HG03103 (cell line): ENCODE results near the gene AXIN1.
"Not testable (repeated sequence)": the region's sequence is repeated elsewhere in the genome, so short reads cannot be mapped to it uniquely, and the experiment has no call there.

Source experiments
- ATAC-seq: cut with Tn5 transposase; IDR thresholded peaks from one replicate; pipeline ENCODE4 v1.9.1; 2021; ENCODE audit warnings: low read depth; ENCODE audit not compliant: unreplicated experiment

Gene AXIN1

DNA sequence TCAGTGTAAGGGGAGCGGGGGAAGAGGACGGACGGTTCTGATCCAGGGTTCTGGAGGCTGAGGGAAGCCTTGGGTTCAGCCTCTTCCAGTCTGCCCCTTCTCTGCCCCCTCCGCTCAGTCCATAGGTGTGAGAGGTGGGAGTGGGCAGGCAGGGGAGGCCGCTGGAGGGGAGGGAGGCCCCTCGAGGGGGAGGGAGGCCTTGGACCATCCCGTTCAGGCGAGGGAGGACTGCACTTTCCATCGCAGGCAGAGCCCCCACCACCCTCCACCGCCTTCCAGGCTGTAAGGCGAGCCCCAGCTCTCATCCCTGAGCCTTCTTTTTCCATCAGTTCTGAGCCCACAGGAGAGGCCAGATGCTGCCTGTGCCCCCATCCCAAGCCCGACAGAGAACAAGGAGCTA is 4.2 kb upstream of the AXIN1 start:
- no peak for ATAC-seq

DNA sequence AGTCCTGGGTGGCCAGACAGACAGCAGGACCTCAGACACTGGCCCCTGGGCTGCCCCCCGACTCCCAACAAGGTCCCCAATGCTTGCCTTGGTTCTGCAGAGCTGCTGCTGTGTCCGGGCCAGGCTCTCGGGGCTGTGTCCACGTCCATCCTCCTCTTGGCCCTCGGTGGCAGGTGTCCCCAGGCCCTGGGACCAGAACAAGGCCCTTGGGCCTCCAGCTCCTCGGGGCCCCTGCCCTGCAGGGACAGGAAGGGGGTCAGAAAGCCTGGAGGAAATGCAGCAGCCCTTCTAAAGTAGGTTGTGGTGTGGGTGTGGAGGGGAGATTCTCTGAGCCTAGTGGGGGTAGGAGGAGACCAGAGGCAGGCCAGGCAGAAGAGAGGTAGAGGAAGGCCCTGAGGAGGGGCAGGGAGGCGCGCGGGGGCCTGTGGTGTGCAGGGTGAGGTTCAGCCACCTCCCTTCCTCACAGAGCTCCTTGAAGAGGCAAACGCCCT is 2.5 kb upstream of the AXIN1 start:
- no peak for ATAC-seq

DNA sequence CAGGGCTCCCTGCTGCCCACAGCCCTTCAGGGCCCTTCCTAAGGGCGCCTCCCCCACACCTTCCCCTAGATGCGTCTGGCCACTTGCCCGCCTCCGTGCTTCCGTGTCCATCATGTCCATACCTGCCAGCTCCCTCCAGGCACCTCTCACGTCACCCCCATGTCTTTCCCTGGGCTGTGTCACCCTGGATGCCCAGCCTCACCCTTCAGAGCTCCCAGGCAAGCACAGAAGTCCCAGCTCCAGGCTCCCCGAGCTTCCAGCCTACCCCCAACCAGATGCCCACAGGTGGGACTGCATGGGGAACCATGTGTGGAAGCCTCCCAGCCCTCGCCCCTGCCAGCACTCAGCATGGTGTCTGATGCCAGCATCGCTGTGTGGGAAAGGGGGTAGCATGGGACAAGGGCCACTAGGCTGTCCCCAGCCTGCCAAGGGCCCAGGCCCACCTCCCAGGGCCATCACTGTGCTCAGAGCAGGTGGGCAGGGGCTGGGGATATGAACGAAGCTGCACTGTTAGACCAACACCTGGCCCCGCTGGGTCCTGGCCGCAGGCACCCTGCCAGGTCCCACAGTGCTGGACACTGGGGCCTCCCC is 1.9 kb upstream of the AXIN1 start:
- no peak for ATAC-seq

DNA sequence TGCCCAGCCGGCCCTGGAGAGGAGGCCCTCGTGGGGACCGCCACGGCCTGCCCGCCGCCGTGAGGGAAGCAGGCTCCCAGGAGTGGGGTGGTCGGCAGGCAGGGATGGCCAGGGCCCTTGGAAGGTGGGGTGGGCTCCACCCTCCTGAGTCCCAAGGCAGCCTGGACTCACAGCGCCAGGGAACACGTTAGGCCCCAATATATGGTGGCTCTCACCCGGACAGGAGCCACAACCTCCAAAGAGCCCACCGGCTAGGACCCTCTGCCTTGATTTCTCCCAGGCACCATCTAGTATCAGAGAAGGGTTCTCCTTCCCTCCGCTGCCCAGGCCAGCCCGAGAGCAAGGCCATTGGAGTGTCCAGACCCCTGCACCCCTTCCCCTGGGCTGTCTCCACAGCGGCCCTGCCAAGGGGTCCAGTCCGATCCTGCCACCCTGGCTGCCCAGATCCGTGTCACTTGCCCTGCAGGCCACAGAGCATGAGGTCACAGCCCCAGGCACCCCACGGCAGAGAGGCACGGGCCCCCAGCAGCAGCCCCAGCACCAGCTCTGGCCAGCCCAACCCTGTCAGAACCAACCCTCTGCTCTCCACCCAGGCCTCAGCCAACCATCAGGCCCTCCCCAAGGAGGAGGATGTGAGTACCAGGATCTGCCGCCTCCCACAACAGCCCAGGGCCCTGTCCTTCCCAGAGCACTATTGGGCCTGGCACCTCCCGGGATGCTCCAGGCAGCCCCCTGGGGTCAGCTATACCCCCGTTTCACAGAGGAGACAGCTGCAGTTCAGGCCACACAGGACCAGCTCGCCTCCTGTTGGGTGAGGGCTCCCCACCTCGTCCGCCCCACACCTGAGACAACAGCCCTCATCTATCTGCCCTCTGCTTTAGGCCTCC is 1.1 kb upstream of the AXIN1 start:
- no peak for ATAC-seq

DNA sequence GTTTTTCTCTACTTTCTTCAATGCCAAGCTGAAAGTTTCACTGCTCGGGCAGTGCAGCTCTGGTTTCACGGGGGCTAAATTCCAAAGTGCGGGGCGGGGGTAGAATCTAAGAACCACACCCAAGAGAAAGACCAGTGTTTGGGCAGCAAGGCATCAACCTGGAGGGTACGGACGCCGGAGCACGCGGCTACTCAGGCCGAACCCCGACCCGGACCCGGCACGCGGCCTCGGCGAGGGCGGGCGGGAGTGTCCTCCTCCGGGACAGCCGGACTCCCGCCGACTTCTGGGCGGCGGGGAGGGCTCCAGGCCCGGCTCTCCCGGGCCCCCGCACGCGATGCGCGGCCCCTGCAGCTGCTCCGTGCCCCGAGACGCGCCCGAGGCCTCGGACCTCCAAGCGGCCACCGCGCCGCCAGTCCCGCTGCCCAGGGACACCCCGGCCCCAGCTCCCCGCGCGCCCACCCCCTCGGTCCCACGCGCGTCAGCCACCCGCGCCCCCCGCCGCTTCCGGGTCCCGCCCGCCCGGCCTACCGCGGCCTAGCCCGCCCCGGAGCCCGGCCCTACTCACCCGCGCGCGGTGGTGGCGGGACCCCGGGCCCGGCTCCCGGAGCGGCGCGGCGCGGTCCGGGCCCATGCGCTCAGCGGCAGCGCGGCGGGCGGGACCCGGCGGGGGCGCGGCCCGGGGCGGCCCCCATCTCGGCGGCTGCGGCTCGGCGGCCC is 561 bp downstream of the AXIN1 start:
- ATAC-seq: no peak

- ATAC-seq: no peak
These were observed 2.3 kb downstream of the AXIN1 start for GRCh38 chr16:350203-350602.

DNA sequence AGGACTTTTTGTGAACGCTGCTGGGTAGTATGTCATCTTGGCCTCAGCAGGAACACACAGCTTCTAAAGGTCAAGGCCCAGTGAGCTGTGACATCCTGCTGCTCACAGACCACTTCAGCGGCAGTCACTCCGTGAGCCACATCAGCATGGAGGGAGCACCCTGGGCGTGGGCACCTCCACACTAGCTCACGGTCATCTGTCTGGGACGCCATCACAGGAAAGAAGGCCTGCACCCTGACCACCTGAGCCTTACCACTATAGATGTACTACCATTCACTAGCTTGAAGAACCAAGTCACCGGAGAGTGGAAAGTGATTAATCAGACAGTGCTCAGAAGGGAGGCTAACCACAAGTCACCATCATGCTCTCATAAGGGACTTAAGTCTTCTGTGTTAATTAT is 3.3 kb downstream of the AXIN1 start:
- no peak for ATAC-seq

- ATAC-seq: not testable (repeated sequence)
These were observed 4.0 kb downstream of the AXIN1 start for GRCh38 chr16:348495-348894.

DNA sequence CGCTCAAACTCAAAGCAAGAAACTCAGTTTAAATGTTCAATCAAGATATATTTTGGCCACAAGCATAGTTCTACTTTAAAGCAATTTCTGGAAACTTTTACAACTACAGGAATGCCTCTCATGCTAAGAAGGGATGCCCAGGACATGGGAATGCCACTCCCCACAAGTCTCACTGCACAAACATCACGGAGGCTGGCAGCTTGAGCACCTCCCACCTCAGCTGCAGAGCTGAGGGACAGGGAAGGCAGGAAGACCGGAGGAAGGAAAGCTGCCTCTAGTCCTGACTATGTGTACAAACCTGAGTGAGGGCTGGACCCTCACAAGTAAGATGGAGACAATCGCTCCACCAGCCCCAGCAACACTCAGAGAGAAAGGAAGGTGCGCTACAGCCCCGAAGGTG is 5.3 kb downstream of the AXIN1 start:
- no peak for ATAC-seq

GRCh38 chr16:346587-346986 is 5.9 kb downstream of the AXIN1 start:
- no peak for ATAC-seq

DNA sequence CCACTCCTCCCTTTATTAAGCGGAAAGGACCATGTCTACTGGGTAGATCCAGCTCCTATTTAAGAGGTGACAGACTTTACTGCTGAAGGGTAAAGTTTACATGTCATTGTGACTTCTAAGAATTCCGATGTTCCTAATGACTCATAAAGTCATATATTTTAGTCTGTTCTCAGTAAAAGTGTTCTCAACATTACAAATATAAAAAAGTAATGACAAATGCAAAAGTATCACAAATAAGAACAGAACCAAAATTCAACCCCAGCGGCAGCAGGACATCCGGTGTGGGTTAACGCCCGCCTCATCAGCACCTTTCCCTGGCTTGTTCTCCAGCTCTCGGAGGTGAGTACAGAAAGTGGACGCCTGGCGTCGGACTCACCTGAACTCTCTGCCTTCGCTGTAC is 6.8 kb downstream of the AXIN1 start:
- no peak for ATAC-seq

DNA sequence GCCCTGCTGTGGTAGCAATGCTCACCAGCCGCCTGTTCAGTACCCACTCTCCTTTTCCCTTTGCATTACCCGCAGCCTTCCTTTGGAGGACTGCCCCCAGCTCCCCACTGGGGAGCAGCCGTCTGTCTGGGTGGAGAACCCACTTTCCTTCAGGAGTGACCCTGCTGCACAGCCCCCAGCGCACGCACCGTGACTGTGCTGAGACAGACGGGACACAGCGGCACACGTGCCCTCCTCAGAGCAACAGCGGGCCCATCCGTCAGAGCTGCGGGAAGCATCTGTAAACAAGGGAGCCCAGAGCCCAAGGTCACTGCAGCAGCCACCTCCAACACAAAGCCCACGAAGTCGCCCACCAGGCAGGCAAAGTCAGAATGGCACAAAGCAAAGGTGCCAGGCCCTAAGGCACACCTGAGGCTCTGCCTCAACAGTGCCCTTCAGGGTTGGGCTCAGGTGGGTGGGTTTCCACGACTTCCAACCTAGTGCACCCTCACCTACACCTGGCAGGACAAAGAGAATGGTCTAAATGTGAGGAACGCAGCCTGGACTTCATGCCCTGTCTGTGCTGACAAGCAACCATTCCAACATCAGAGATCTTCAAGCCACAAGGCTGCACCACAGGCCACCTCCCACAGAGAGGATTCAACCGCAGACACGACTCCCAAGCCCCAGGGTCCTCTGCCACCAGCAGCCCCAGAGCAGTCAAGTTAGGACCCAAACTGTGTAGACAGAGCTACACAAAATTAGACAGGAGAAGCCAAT is 9.9 kb downstream of the AXIN1 start:
- ATAC-seq: no peak

- ATAC-seq: not testable (repeated sequence)
These were observed 10.6 kb downstream of the AXIN1 start for GRCh38 chr16:341974-342336.

DNA sequence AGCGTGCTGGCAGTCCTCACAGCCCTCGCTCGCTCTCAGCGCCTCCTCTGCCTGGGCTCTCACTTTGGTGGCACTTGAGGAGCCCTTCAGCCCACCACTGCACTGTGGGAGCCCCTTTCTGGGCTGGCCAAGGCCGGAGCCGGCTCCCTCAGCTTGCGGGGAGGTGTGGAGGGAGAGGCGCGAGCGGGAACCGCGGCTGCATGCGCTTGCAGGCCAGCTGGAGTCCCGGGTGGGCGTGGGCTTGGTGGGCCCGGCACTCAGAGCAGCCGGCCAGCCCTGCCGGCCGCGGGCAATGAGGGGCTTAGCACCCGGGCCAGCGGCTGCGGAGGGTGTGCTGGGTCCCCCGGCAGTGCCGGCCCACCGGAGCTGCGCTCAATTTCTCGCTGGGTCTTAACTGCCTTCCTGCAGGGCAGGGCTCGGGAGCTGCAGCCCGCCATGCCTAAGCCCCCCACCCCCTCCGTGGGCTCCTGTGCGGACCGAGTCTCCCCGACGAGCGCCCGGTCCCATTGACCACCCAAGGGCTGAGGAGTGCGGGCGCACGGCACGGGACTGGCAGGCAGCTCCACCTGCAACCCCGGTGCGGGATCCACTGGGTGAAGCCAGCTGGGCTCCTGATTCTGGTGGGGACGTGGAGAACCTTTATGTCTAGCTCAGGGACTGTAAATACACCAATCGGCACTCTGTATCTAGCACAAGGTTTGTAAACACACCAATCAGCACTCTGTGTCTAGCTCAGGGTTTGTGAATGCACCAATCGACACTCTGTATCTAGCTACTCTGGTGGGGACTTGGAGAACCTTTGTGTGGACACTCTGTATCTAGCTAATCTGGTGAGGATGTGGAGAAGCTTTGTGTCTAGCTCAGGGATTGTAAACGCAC is 11.2 kb downstream of the AXIN1 start:
- not testable (repeated sequence) for ATAC-seq

GRCh38 chr16:340370-341091 is 12.0 kb downstream of the AXIN1 start:
- no peak for ATAC-seq

- no peak for ATAC-seq
These were observed 12.8 kb downstream of the AXIN1 start for GRCh38 chr16:339680-340079.

DNA sequence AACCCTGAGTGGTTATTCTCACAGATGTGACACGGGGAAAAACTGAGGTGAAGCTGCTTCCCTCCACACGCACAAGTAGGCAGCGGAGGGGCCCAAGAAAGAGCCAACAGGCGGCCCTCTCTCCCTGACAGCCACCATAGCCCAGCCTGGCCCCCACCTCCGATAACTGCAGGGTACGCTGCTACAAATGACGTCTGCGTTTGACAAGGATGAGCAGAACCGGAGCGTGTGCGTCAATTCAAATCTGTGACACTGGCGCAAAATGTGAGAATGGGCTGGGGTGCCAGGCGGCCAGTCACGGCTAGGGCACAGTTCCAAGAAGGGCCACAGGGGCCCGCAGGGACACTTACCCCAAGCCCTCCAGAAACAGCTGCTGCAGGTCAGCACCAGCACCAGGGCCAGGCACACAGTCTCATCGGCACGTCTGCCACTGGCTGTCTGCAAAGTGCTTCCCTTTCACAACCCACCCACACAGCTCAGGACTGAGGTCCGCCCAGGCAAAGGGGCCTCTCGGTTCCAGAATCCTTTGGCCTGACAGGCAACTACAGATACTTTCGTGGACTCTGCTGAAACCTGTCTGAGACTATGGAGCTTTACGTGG is 14.4 kb downstream of the AXIN1 start:
- ATAC-seq: no peak

GRCh38 chr16:337437-337836 is 15.1 kb downstream of the AXIN1 start:
- no peak for ATAC-seq

GRCh38 chr16:336269-336668 is 16.3 kb downstream of the AXIN1 start:
- no peak for ATAC-seq
